ENCODE measurements around the gene C20orf204. TPM values are rescaled to one million over a fixed set of nuclear protein-coding genes. Genes with fewer than 3 reads are reported as not detected.

The C20orf204 gene
- total RNA-seq, 2 experiments from 2014 or later = 6.1 to 6.4 TPM

DNA sequence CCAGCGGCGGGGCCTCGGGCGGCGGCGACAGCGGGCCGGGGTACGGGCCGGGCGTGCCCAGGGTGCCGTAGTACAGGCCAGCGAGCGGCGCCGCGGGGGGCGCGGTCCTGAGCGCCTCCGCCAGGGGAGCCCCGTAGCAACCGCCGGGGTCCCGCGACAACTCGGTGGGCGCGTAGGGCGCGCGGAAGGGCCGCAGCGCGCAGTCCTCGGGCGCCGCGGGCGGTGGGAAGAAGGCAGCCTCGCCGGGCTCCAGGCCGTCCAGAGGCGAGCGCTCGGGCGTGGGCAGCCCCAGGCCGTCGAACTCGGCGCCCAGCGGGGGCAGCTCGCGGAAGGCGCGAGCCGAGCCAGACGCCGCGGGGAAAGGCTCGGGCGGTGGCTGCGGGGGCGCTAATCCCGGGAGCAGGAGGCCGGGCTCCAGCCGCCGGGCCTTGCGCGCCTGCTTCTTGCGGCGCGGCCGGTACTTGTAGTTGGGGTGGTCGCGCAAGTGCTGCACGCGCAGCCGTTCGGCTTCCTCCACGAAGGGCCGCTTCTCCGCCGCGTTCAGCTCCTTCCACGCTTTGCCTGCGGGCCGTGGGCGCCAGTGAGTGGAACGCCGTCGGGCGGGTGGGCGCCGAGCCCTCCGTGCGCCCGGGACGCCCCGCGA, 12.5 kb downstream of the C20orf204 start:
- H3K9me3 Mint-ChIP-seq = no peaks in the 10 kb centered on the region
- H3K4me1 ChIP-seq (ENCODE audit: insufficient read depth, low read length) = peaks cover 16% of the 10 kb centered on the region
- peaks cover 23% of the 10 kb centered on the region for H3K4me1 Mint-ChIP-seq (ENCODE audit: low read depth)
- no peaks in the 10 kb centered on the region for H3K36me3 Mint-ChIP-seq (ENCODE audit: low read depth)
- H3K4me3 ChIP-seq (ENCODE audit: low read length) = no peak overlapping the region
- DNase-seq (no peak), ATAC-seq (ENCODE audit: poor library complexity) (peak; percentile 24)
- H3K4me3 Mint-ChIP-seq = no peak overlapping the region
- TF ChIP-seq, protein P1, sequence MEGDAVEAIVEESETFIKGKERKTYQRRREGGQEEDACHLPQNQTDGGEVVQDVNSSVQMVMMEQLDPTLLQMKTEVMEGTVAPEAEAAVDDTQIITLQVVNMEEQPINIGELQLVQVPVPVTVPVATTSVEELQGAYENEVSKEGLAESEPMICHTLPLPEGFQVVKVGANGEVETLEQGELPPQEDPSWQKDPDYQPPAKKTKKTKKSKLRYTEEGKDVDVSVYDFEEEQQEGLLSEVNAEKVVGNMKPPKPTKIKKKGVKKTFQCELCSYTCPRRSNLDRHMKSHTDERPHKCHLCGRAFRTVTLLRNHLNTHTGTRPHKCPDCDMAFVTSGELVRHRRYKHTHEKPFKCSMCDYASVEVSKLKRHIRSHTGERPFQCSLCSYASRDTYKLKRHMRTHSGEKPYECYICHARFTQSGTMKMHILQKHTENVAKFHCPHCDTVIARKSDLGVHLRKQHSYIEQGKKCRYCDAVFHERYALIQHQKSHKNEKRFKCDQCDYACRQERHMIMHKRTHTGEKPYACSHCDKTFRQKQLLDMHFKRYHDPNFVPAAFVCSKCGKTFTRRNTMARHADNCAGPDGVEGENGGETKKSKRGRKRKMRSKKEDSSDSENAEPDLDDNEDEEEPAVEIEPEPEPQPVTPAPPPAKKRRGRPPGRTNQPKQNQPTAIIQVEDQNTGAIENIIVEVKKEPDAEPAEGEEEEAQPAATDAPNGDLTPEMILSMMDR (IDR thresholded peaks at IDR 0.05) = no peak
- POLR2A ChIA-PET = interaction anchor here (1.6 kb wide), 1 partner anchor 14 kb away, joined by 5 read pairs; the partner anchor contains the start of gene TCEA2
- no peak overlapping the region for H3K27ac ChIP-seq (ENCODE audit: low read depth in 1 of 2, low read length in 2 of 2)
- H3K36me3 ChIP-seq (ENCODE audit: insufficient read depth, low read length) = no peaks in the 10 kb centered on the region
- intact Hi-C loops (cut with DNase I, micrococcal nuclease) = no loop called here
- no peak overlapping the region for H3K27ac Mint-ChIP-seq
- peaks cover 29 to 48% of the 10 kb centered on the region in 2 experiments for H3K27me3 ChIP-seq (ENCODE audit: control insufficient read depth in 1 of 2, insufficient read depth in 2 of 2, low read length in 2 of 2)
- CTCF ChIA-PET = no interaction called here
- peaks cover 0 to 22% of the 10 kb centered on the region in 2 experiments for H3K9me3 ChIP-seq (ENCODE audit: control insufficient read depth in 1 of 2, insufficient read depth in 1 of 2, low read length in 2 of 2)
- peaks cover 46% of the 10 kb centered on the region for H3K27me3 Mint-ChIP-seq

GRCh38 chr20:64049060-64049877, 13.3 kb downstream of the C20orf204 start, which contains the start of gene SOX18:
SOX18 (minus strand) TSS chr20:64049639; CDS start chr20:64049516, 123 bp downstream.
- intact Hi-C loops (cut with DNase I, micrococcal nuclease) = no loop called here
- TF ChIP-seq, protein P1 (IDR thresholded peaks at IDR 0.05) = no peak
- Mint-ChIP-seq H3K36me3 (ENCODE audit: low read depth) (no peaks in the 10 kb centered on the region), H3K27ac (no peak within 1 kb of the TSS), H3K4me3 (peak within 1 kb of the TSS; percentile 74), H3K4me1 (ENCODE audit: low read depth) (peaks cover 16% of the 10 kb centered on the region), H3K27me3 (peaks cover 50% of the 10 kb centered on the region), H3K9me3 (no peaks in the 10 kb centered on the region)
- peak in 5 of 14 experiments; percentile 16 to 59 (median 32) for DNase-seq
- Histone ChIP-seq H3K27ac (ENCODE audit: low read depth in 1 of 2, low read length in 2 of 2) (no peak within 1 kb of the TSS), H3K27me3 (ENCODE audit: control insufficient read depth in 1 of 2, insufficient read depth in 2 of 2, low read length in 2 of 2) (peaks cover 35 to 48% of the 10 kb centered on the region in 2 experiments), H3K9me3 (ENCODE audit: control insufficient read depth in 1 of 2, insufficient read depth in 1 of 2, low read length in 2 of 2) (peaks cover 0 to 28% of the 10 kb centered on the region in 2 experiments), H3K4me3 (ENCODE audit: low read length) (no peak within 1 kb of the TSS), H3K4me1 (ENCODE audit: insufficient read depth, low read length) (peaks cover 16% of the 10 kb centered on the region), H3K36me3 (ENCODE audit: insufficient read depth, low read length) (no peaks in the 10 kb centered on the region)
- CTCF ChIA-PET = no interaction called here
- peak; percentile 54 for ATAC-seq (ENCODE audit: poor library complexity)
- POLR2A ChIA-PET = interaction anchor here (1.6 kb wide), 1 partner anchor 13 kb away, joined by 5 read pairs; the partner anchor contains the start of gene TCEA2

DNA sequence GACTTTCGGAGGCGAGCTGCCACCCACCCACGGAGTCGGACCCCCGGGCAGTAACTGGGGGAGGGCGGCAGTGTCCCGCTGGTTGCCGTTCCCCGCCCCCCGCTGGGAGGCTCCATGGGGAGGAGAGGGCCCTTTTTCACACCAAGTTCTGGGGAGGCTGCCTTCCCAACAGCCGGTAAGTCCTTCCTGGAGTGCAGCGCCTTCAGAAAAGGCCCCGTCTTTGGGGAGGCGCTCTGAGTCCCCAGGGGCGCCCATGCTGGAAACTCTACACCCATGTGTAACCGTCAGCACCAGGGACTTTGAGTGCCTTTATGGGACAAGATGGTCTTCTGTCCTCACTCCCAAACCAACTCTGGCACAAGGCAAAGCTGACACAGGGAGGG, 13.9 kb downstream of the C20orf204 start:
- H3K4me3 ChIP-seq (ENCODE audit: low read length) = no peak overlapping the region
- ATAC-seq (ENCODE audit: poor library complexity) = no peak
- DNase-seq = no peak
- no peaks in the 10 kb centered on the region for H3K36me3 Mint-ChIP-seq (ENCODE audit: low read depth)
- peaks cover 53% of the 10 kb centered on the region for H3K27me3 Mint-ChIP-seq
- no peaks in the 10 kb centered on the region for H3K9me3 Mint-ChIP-seq
- H3K4me3 Mint-ChIP-seq = peak overlapping the region; percentile 42
- POLR2A ChIA-PET = interaction anchor here (1.6 kb wide), 1 partner anchor 12 kb away, joined by 5 read pairs; the partner anchor contains the start of gene TCEA2
- no peak overlapping the region for H3K27ac Mint-ChIP-seq
- H3K9me3 ChIP-seq (ENCODE audit: control insufficient read depth in 1 of 2, insufficient read depth in 1 of 2, low read length in 2 of 2) = peaks cover 0 to 30% of the 10 kb centered on the region in 2 experiments
- H3K36me3 ChIP-seq (ENCODE audit: insufficient read depth, low read length) = no peaks in the 10 kb centered on the region
- H3K4me1 ChIP-seq (ENCODE audit: insufficient read depth, low read length) = peaks cover 16% of the 10 kb centered on the region
- H3K27me3 ChIP-seq (ENCODE audit: control insufficient read depth in 1 of 2, insufficient read depth in 2 of 2, low read length in 2 of 2) = peaks cover 39 to 48% of the 10 kb centered on the region in 2 experiments
- CTCF ChIA-PET = no interaction called here
- TF ChIP-seq, protein P1 (IDR thresholded peaks at IDR 0.05) = no peak
- intact Hi-C loops (cut with DNase I, micrococcal nuclease) = no loop called here
- H3K4me1 Mint-ChIP-seq (ENCODE audit: low read depth) = peaks cover 11% of the 10 kb centered on the region
- no peak overlapping the region for H3K27ac ChIP-seq (ENCODE audit: low read depth in 1 of 2, low read length in 2 of 2)
